Measurements from ENCODE around the gene MRPL28.
"Not testable (repeated sequence)": the region's sequence is repeated elsewhere in the genome, so short reads cannot be mapped to it uniquely, and the experiment has no call there.

MRPL28 gene

DNA sequence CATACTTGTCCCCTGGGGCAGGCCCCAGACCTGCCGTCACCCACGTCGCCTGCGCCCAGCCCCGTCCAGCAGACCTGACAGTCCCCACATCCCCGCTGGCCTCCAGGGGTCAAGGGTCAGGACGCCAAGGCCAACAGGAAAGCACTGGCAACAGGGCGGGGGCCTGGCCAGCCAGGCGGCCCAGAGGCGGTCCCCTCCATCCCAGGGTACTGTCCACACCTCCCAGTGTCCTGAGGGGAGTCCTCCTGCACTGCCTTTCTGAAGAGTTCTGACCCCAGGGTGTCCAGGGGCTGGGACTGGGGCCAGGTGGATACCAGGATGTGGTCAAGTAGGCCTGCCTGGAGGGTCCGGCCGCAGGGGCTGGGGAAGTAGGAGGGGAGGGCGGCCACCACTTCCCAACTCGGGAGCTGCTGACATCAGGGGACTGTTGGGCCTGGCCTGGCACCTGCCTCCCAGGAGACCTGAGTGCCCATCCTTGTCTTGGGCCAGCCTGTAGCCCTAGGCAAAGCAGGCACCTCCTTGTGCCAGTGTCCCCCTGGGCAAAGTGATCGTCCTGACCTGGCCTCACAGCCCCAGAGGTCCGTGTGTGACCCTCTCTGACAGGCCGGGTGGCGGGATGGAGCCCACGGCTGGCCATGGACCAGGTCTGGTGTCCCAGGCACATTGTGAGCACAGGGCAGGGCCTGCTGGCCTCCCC is 11.1 kb downstream of the MRPL28 start:
- DNase-seq, result no peak

- no peak for DNase-seq
These were observed 13.6 kb downstream of the MRPL28 start for GRCh38 chr16:356741-357140.

DNA sequence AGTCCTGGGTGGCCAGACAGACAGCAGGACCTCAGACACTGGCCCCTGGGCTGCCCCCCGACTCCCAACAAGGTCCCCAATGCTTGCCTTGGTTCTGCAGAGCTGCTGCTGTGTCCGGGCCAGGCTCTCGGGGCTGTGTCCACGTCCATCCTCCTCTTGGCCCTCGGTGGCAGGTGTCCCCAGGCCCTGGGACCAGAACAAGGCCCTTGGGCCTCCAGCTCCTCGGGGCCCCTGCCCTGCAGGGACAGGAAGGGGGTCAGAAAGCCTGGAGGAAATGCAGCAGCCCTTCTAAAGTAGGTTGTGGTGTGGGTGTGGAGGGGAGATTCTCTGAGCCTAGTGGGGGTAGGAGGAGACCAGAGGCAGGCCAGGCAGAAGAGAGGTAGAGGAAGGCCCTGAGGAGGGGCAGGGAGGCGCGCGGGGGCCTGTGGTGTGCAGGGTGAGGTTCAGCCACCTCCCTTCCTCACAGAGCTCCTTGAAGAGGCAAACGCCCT is 15.3 kb downstream of the MRPL28 start:
- DNase-seq, result no peak

DNA sequence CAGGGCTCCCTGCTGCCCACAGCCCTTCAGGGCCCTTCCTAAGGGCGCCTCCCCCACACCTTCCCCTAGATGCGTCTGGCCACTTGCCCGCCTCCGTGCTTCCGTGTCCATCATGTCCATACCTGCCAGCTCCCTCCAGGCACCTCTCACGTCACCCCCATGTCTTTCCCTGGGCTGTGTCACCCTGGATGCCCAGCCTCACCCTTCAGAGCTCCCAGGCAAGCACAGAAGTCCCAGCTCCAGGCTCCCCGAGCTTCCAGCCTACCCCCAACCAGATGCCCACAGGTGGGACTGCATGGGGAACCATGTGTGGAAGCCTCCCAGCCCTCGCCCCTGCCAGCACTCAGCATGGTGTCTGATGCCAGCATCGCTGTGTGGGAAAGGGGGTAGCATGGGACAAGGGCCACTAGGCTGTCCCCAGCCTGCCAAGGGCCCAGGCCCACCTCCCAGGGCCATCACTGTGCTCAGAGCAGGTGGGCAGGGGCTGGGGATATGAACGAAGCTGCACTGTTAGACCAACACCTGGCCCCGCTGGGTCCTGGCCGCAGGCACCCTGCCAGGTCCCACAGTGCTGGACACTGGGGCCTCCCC is 16.0 kb downstream of the MRPL28 start:
- DNase-seq, result no peak

GRCh38 chr16:353404-354290 is 16.7 kb downstream of the MRPL28 start:
- no peak for DNase-seq

- DNase-seq, result peak; percentile 98
These were observed 17.6 kb downstream of the MRPL28 start, which contains the start of gene AXIN1 for GRCh38 chr16:352547-353403. Gene AXIN1, minus strand, starts transcription at chr16:352723. Its CDS starts 5,698 bp downstream, at chr16:347025.

DNA sequence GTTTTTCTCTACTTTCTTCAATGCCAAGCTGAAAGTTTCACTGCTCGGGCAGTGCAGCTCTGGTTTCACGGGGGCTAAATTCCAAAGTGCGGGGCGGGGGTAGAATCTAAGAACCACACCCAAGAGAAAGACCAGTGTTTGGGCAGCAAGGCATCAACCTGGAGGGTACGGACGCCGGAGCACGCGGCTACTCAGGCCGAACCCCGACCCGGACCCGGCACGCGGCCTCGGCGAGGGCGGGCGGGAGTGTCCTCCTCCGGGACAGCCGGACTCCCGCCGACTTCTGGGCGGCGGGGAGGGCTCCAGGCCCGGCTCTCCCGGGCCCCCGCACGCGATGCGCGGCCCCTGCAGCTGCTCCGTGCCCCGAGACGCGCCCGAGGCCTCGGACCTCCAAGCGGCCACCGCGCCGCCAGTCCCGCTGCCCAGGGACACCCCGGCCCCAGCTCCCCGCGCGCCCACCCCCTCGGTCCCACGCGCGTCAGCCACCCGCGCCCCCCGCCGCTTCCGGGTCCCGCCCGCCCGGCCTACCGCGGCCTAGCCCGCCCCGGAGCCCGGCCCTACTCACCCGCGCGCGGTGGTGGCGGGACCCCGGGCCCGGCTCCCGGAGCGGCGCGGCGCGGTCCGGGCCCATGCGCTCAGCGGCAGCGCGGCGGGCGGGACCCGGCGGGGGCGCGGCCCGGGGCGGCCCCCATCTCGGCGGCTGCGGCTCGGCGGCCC is 18.4 kb downstream of the MRPL28 start:
- DNase-seq, result no peak

GRCh38 chr16:350203-350602 is 20.1 kb downstream of the MRPL28 start:
- no peak for DNase-seq

DNA sequence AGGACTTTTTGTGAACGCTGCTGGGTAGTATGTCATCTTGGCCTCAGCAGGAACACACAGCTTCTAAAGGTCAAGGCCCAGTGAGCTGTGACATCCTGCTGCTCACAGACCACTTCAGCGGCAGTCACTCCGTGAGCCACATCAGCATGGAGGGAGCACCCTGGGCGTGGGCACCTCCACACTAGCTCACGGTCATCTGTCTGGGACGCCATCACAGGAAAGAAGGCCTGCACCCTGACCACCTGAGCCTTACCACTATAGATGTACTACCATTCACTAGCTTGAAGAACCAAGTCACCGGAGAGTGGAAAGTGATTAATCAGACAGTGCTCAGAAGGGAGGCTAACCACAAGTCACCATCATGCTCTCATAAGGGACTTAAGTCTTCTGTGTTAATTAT is 21.1 kb downstream of the MRPL28 start:
- no peak for DNase-seq

DNA sequence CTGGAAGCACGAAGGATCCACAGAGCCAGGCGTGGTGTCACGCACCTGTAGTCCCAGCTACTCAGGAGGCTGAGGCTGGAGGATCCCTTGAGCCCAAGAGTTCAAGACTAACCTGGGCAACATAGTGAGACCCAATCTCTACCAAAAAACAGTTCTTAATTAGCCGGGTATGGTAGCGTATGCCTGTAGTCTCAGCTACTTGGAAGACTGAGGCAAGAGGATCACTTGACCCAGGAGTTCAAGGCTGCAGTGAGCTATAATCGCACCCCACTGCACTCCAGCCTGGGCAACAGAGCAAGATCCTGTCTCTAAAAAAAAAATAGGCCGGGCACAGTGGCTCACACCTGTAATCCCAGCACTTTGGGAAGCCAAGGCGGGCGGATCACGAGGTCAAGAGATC is 21.8 kb downstream of the MRPL28 start:
- DNase-seq, result not testable (repeated sequence)

GRCh38 chr16:347203-347602 is 23.1 kb downstream of the MRPL28 start:
- no peak for DNase-seq

- no peak for DNase-seq
These were observed 23.8 kb downstream of the MRPL28 start for GRCh38 chr16:346587-346986.

GRCh38 chr16:345772-346171 is 24.6 kb downstream of the MRPL28 start:
- DNase-seq, result no peak

- no peak for DNase-seq
These were observed 27.7 kb downstream of the MRPL28 start for GRCh38 chr16:342455-343213.

GRCh38 chr16:341974-342336 is 28.4 kb downstream of the MRPL28 start:
- DNase-seq, result not testable (repeated sequence)

DNA sequence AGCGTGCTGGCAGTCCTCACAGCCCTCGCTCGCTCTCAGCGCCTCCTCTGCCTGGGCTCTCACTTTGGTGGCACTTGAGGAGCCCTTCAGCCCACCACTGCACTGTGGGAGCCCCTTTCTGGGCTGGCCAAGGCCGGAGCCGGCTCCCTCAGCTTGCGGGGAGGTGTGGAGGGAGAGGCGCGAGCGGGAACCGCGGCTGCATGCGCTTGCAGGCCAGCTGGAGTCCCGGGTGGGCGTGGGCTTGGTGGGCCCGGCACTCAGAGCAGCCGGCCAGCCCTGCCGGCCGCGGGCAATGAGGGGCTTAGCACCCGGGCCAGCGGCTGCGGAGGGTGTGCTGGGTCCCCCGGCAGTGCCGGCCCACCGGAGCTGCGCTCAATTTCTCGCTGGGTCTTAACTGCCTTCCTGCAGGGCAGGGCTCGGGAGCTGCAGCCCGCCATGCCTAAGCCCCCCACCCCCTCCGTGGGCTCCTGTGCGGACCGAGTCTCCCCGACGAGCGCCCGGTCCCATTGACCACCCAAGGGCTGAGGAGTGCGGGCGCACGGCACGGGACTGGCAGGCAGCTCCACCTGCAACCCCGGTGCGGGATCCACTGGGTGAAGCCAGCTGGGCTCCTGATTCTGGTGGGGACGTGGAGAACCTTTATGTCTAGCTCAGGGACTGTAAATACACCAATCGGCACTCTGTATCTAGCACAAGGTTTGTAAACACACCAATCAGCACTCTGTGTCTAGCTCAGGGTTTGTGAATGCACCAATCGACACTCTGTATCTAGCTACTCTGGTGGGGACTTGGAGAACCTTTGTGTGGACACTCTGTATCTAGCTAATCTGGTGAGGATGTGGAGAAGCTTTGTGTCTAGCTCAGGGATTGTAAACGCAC is 29.0 kb downstream of the MRPL28 start:
- DNase-seq, result not testable (repeated sequence)

GRCh38 chr16:340370-341091 is 29.8 kb downstream of the MRPL28 start:
- DNase-seq, result no peak

- DNase-seq, result no peak
These were observed 30.7 kb downstream of the MRPL28 start for GRCh38 chr16:339680-340079.

DNA sequence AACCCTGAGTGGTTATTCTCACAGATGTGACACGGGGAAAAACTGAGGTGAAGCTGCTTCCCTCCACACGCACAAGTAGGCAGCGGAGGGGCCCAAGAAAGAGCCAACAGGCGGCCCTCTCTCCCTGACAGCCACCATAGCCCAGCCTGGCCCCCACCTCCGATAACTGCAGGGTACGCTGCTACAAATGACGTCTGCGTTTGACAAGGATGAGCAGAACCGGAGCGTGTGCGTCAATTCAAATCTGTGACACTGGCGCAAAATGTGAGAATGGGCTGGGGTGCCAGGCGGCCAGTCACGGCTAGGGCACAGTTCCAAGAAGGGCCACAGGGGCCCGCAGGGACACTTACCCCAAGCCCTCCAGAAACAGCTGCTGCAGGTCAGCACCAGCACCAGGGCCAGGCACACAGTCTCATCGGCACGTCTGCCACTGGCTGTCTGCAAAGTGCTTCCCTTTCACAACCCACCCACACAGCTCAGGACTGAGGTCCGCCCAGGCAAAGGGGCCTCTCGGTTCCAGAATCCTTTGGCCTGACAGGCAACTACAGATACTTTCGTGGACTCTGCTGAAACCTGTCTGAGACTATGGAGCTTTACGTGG is 32.3 kb downstream of the MRPL28 start:
- DNase-seq, result peak; percentile 52
